HG02623 (cell line): ENCODE measurements around the gene LSM14B.
A peak's percentile ranks its signal among the peaks of the same experiment; 100 is the strongest.
"Not testable (repeated sequence)": the region's sequence is repeated elsewhere in the genome, so short reads cannot be mapped to it uniquely, and the experiment has no call there.

Experiments
- ATAC-seq: cut with Tn5 transposase; IDR thresholded peaks from one replicate; pipeline ENCODE4 v1.9.1; 2021; ENCODE audit warnings: moderate library complexity; ENCODE audit not compliant: unreplicated experiment

The LSM14B gene

GRCh38 chr20:62112368-62112767, 9.9 kb upstream of the LSM14B start:
- ATAC-seq = no peak

- no peak for ATAC-seq
Observed at GRCh38 chr20:62114894-62115293, 7.4 kb upstream of the LSM14B start.

GRCh38 chr20:62115800-62116407, 6.4 kb upstream of the LSM14B start:
- not testable (repeated sequence) for ATAC-seq

GRCh38 chr20:62116558-62117361, 5.5 kb upstream of the LSM14B start:
- no peak for ATAC-seq

- ATAC-seq = no peak
Observed at GRCh38 chr20:62117362-62117646, 5.0 kb upstream of the LSM14B start.

- ATAC-seq = no peak
Observed at GRCh38 chr20:62117658-62118057, 4.6 kb upstream of the LSM14B start.

GRCh38 chr20:62118113-62119043, 3.9 kb upstream of the LSM14B start:
- ATAC-seq = no peak

- ATAC-seq = no peak
Observed at GRCh38 chr20:62119115-62119514, 3.2 kb upstream of the LSM14B start.

- ATAC-seq = no peak
Observed at GRCh38 chr20:62119591-62120364, 2.5 kb upstream of the LSM14B start.

GRCh38 chr20:62120365-62120762, 1.9 kb upstream of the LSM14B start:
- no peak for ATAC-seq

GRCh38 chr20:62120990-62121775, 1.1 kb upstream of the LSM14B start:
- peak; percentile 6 for ATAC-seq

GRCh38 chr20:62122654-62123449, 577 bp downstream of the LSM14B start:
- peak; percentile 7 for ATAC-seq

- ATAC-seq = no peak
Observed at GRCh38 chr20:62123450-62124118, 1.3 kb downstream of the LSM14B start.

GRCh38 chr20:62126141-62126540, 3.9 kb downstream of the LSM14B start:
- ATAC-seq = no peak

- ATAC-seq = no peak
Observed at GRCh38 chr20:62127799-62128198, 5.5 kb downstream of the LSM14B start.

- no peak for ATAC-seq
Observed at GRCh38 chr20:62128502-62128901, 6.2 kb downstream of the LSM14B start.

GRCh38 chr20:62129731-62130531, 7.7 kb downstream of the LSM14B start:
- no peak for ATAC-seq
